Retina (tissue), 1 donor: Measurements from ENCODE around the gene ADH6.
"Not testable (repeated sequence)": the region's sequence is repeated elsewhere in the genome, so short reads cannot be mapped to it uniquely, and the experiment has no call there.

ENCODE experiments used
- DNase-seq: peaks from one replicate; pipeline ENCODE4 v3.0.0-alpha.2; 2016

The ADH6 gene

GRCh38 chr4:99219072-99219471 is at the start of gene ADH6:
Gene ADH6, minus strand, starts transcription at chr4:99219246. Its CDS starts 94 bp downstream, at chr4:99219152.
- no peak for DNase-seq

GRCh38 chr4:99264927-99265326 is 45.9 kb upstream of the ADH6 start:
- no peak for DNase-seq

- DNase-seq: no peak
Measured at GRCh38 chr4:99252746-99253145, 33.7 kb upstream of the ADH6 start.

GRCh38 chr4:99248714-99249113 is 29.7 kb upstream of the ADH6 start:
- no peak for DNase-seq

GRCh38 chr4:99235955-99236354 is 16.9 kb upstream of the ADH6 start:
- no peak for DNase-seq

- no peak for DNase-seq
Measured at GRCh38 chr4:99234331-99235010, 15.4 kb upstream of the ADH6 start.

- not testable (repeated sequence) for DNase-seq
Measured at GRCh38 chr4:99233397-99233796, 14.4 kb upstream of the ADH6 start.

GRCh38 chr4:99228706-99229105 is 9.7 kb upstream of the ADH6 start:
- not testable (repeated sequence) for DNase-seq

GRCh38 chr4:99227646-99228045 is 8.6 kb upstream of the ADH6 start:
- DNase-seq: not testable (repeated sequence)

- DNase-seq: no peak
Measured at GRCh38 chr4:99221980-99222379, 2.9 kb upstream of the ADH6 start.

- no peak for DNase-seq
Measured at GRCh38 chr4:99219479-99219878, 433 bp upstream of the ADH6 start.

- no peak for DNase-seq
Measured at GRCh38 chr4:99215521-99215920, 3.5 kb downstream of the ADH6 start.

- DNase-seq: no peak
Measured at GRCh38 chr4:99210789-99211188, 8.3 kb downstream of the ADH6 start.

- DNase-seq: no peak
Measured at GRCh38 chr4:99209671-99210070, 9.4 kb downstream of the ADH6 start.

- no peak for DNase-seq
Measured at GRCh38 chr4:99208719-99209075, 10.3 kb downstream of the ADH6 start.

GRCh38 chr4:99207911-99208718 is 10.9 kb downstream of the ADH6 start:
- no peak for DNase-seq

GRCh38 chr4:99207069-99207743 is 11.8 kb downstream of the ADH6 start:
- no peak for DNase-seq

- no peak for DNase-seq
Measured at GRCh38 chr4:99205153-99205979, 13.7 kb downstream of the ADH6 start.

GRCh38 chr4:99202536-99202935 is 16.5 kb downstream of the ADH6 start:
- no peak for DNase-seq

GRCh38 chr4:99202094-99202493 is 17.0 kb downstream of the ADH6 start:
- DNase-seq: no peak

GRCh38 chr4:99201690-99202089 is 17.4 kb downstream of the ADH6 start:
- no peak for DNase-seq

- no peak for DNase-seq
Measured at GRCh38 chr4:99200138-99200537, 18.9 kb downstream of the ADH6 start.

- no peak for DNase-seq
Measured at GRCh38 chr4:99190336-99190735, 28.7 kb downstream of the ADH6 start.
